ENCODE results near the gene KATNB1.

- TF ChIP-seq CTCF (IDR thresholded peaks at IDR 0.05), result no peak
- no peak for TF ChIP-seq POLR2A (IDR thresholded peaks at IDR 0.05)
These were observed 16.6 kb downstream of the KATNB1 start for GRCh38 chr16:57752203-57752580.

Data from right lobe of liver (tissue), 4 donors.